GM12878 (cell line): ENCODE results near the gene SENP1. TPM values are rescaled to one million over a fixed set of nuclear protein-coding genes. Genes with fewer than 3 reads are reported as not detected.

ENCODE experiments used
- ATAC-seq: fragments of 200-7000 bp; cut with Tn5 transposase; 3 replicates; pipeline ENCODE4 v1.9.1; 2020; ENCODE audit warnings: mild to moderate bottlenecking, moderate library complexity
- BruUV-seq: library from RNA; stranded (reverse); fragments of 400-500 nt; replicated peaks from 2 replicates; lab custom pipeline; 2021; lab: Mats Ljungman, UMichigan
- CTCF ChIA-PET: fragments of 300-600 bp; sonication (Branson Sonifier 250); formaldehyde crosslinking; extraction: SDS; loops from one replicate; lab custom pipeline; 2021; ENCODE audit warnings: inconsistent platforms; lab: Yijun Ruan, JAX
- POLR2A ChIA-PET: fragments of 350-600 bp; formaldehyde crosslinking; extraction: SDS; loops from one replicate; lab custom pipeline; 2021; ENCODE audit warnings: inconsistent platforms; lab: Charles Lee
- RAD21 ChIA-PET: fragments of 300-600 bp; sonication (Branson Sonifier 250); formaldehyde crosslinking; loops from one replicate; lab custom pipeline; 2023; ENCODE audit warnings: antibody characterized with exemption; ENCODE audit not compliant: unreplicated experiment; lab: Charles Lee
- SMC1A ChIA-PET: fragments of 300-600 bp; sonication (Branson Sonifier 250); formaldehyde crosslinking; loops from one replicate; lab custom pipeline; 2023; ENCODE audit not compliant: unreplicated experiment, uncharacterized antibody; lab: Charles Lee
- DNase-seq: peaks from one replicate; pipeline ENCODE4 v3.0.0-alpha.2; 2011; ENCODE audit warnings: low read depth, low spot score
- FAIRE-seq: peaks from 3 replicates; lab custom pipeline; 2011; peaks lifted over from hg19 to GRCh38; lab: Jason Lieb, UNC
- H2AFZ ChIP-seq: 2 replicates; pipeline ENCODE4 v1.6.0; 2011; ENCODE audit warnings: low read depth, low read length, control low read depth; ENCODE audit not compliant: control insufficient read depth
- H3K27ac ChIP-seq: 2 replicates; pipeline ENCODE4 v1.5.1; 2011; ENCODE audit warnings: control low read depth; ENCODE audit not compliant: control insufficient read depth, insufficient read depth
- H3K27me3 ChIP-seq, 2 experiments: replicated peaks in 1 of 2; 2 replicates each; pipeline versions ENCODE4 v1.6.0 to v1.6.1; 2011; ENCODE audit warnings: low read length in 1 of 2; ENCODE audit not compliant: control insufficient read depth in 2 of 2, insufficient read depth in 2 of 2
- H3K36me3 ChIP-seq, 2 experiments: 2 replicates each; pipeline ENCODE4 v1.5.1; 2011; ENCODE audit warnings: low read length in 1 of 2; ENCODE audit not compliant: control insufficient read depth in 2 of 2, insufficient read depth in 2 of 2
- H3K4me1 ChIP-seq: 2 replicates; pipeline ENCODE4 v1.6.1; 2011; ENCODE audit warnings: mild to moderate bottlenecking, low read length, moderate library complexity, mixed read lengths; ENCODE audit not compliant: control insufficient read depth, insufficient read depth
- H3K4me2 ChIP-seq: 2 replicates; pipeline ENCODE4 v1.6.0; 2011; ENCODE audit warnings: control low read depth; ENCODE audit not compliant: control insufficient read depth, insufficient read depth
- H3K4me3 ChIP-seq: fragments of 200-600 bp; sonication (generic); 2 replicates; pipeline ENCODE4 v1.5.1; 2016
- H3K79me2 ChIP-seq: 2 replicates; pipeline ENCODE4 v1.6.0; 2011; ENCODE audit warnings: low read length; ENCODE audit not compliant: control insufficient read depth, insufficient read depth
- H3K9ac ChIP-seq: 2 replicates; pipeline ENCODE4 v1.8.0; 2011; ENCODE audit warnings: low read length, control low read depth, mixed read lengths; ENCODE audit not compliant: control insufficient read depth, insufficient read depth
- H3K9me3 ChIP-seq: replicated peaks from 3 replicates; pipeline ENCODE4 v1.5.1; 2011; ENCODE audit warnings: mild to moderate bottlenecking, low read length; ENCODE audit not compliant: control insufficient read depth, insufficient read depth
- H4K20me1 ChIP-seq: 2 replicates; pipeline ENCODE4 v1.6.0; 2011; ENCODE audit not compliant: control insufficient read depth, insufficient read depth
- CHD2 ChIP-seq: IDR thresholded peaks from 2 replicates; pipeline ENCODE4 v1.6.1; 2011; ENCODE audit warnings: low read depth, low read length, improper control_type of control experiment, borderline replicate concordance
- GATAD2B ChIP-seq: fragments of 450-650 bp; conservative IDR thresholded peaks from 2 replicates; pipeline ENCODE4 v1.6.1; 2017; ENCODE audit warnings: low read depth, mild to moderate bottlenecking, moderate library complexity
- IRF4 ChIP-seq: IDR thresholded peaks from 2 replicates; pipeline ENCODE4 v1.6.1; 2011; ENCODE audit warnings: low read depth, low read length
- KAT2A ChIP-seq: conservative IDR thresholded peaks from 2 replicates; pipeline ENCODE4 v1.6.1; 2011; ENCODE audit warnings: low read depth, low read length; ENCODE audit not compliant: control insufficient read depth
- MAX ChIP-seq: IDR thresholded peaks from 2 replicates; pipeline ENCODE4 v1.6.1; 2012; ENCODE audit warnings: low read depth, low read length, improper control_type of control experiment
- PAX5 ChIP-seq: IDR thresholded peaks from 2 replicates; pipeline ENCODE4 v1.6.1; 2011; ENCODE audit warnings: low read depth, low read length, borderline replicate concordance
- WRNIP1 ChIP-seq: IDR thresholded peaks from 2 replicates; pipeline ENCODE4 v1.6.1; 2011; ENCODE audit warnings: low read depth, low read length, improper control_type of control experiment, borderline replicate concordance
- ZBTB4 ChIP-seq: fragments of 450-650 bp; formaldehyde crosslinking; IDR thresholded peaks from 2 replicates; pipeline ENCODE4 v1.4.0; 2022; ENCODE audit warnings: mild to moderate bottlenecking, moderate library complexity
- ZSCAN29 ChIP-seq: fragments of 450-650 bp; IDR thresholded peaks from 2 replicates; pipeline ENCODE4 v1.6.1; 2017; ENCODE audit warnings: mild to moderate bottlenecking, moderate library complexity
- WGBS: methylation state at CpG from one replicate; pipeline ENCODE4 v1.1.6; 2016; ENCODE audit warnings: low lambda C conversion rate; ENCODE audit not compliant: insufficient replicate concordance, insufficient coverage; ENCODE audit errors: missing lambda C conversion rate; 5-methylcytosine and 5-hydroxymethylcytosine counted together
- in situ Hi-C: fragments of 300-500 bp; cut with MboI; formaldehyde crosslinking; loops from 9 replicates; pipeline ENCODE4 v1.14.3; 2018; ENCODE audit warnings: mixed read lengths
- intact Hi-C: fragments of 100-400 bp; cut with micrococcal nuclease; formaldehyde crosslinking; loops from one replicate; pipeline ENCODE4 v1.14.2; 2022; ENCODE audit not compliant: unreplicated experiment
- polyA plus RNA-seq, 11 experiments: library from polyadenylated mRNA; depleted of rRNA in 4 of 11; unstranded in 6 of 11; stranded (reverse) in 5 of 11; fragments of >200 nt; fragmentation: Nextera tagmentation in 4 of 11; fragmentation: Illumina TruSeq in 1 of 11; extraction: Ambion mirVana in 4 of 11; extraction: Trizol in 1 of 11; gene quantifications; 1 replicate in 1 of 11; 2 replicates in 10 of 11; pipeline versions ENCODE4 v1.2.1 to v1.2.3, GENCODE V29; 2011 to 2016; ENCODE audit warnings: inconsistent platforms in 2 of 11, missing spikeins in 2 of 11, low read depth in 1 of 11
- total RNA-seq, 4 experiments: library from RNA; depleted of rRNA in 3 of 4; stranded (reverse); fragments of >200 nt in 3 of 4; fragmentation: Illumina TruSeq in 1 of 4; extraction: Trizol in 1 of 4; gene quantifications; 2 replicates each; pipeline versions ENCODE4 v1.2.1 to v1.2.3, GENCODE V29; 2013 to 2021
- TF ChIP-seq, protein P1 (sequence below): fragments of 450-650 bp; IDR thresholded peaks from 2 replicates; pipeline ENCODE4 v1.6.1; 2018; ENCODE audit warnings: borderline replicate concordance, mild to moderate bottlenecking; ENCODE audit not compliant: partially characterized antibody

The SENP1 gene
- total and polyA plus RNA-seq, 10 of the 15 experiments (the other 5 are each of a cell fraction or from before 2014, with no cell fraction given), result 8.1 to 52.4 (median 26.1) TPM

GRCh38 chr12:48080821-48081220 lies 25.1 kb downstream of the SENP1 start:
- SMC1A ChIA-PET, result interaction anchor here (0.7 kb wide), 1 partner anchor 10 kb away, joined by 3 read pairs; no protein-coding TSS in a partner anchor
- Histone ChIP-seq H3K4me2 (no peak overlapping the region), H3K9me3 (no peaks in the 10 kb centered on the region), H3K9ac (no peak overlapping the region), H3K27me3 (no peaks in the 10 kb centered on the region; a peak in 1 of 4 replicates), H3K36me3 (peaks cover 6 to 23% of the 10 kb centered on the region in 2 experiments), H3K4me3 (no peak overlapping the region), H3K4me1 (no peaks in the 10 kb centered on the region; the same call in 1 of the 2 replicates), H3K27ac (no peak overlapping the region), H4K20me1 (no peaks in the 10 kb centered on the region), H3K79me2 (no peaks in the 10 kb centered on the region), H2AFZ (no peak overlapping the region)
- no TSS peak for BruUV-seq
- CTCF ChIA-PET, result no interaction called here
- RAD21 ChIA-PET, result interaction anchor here (0.8 kb wide), 1 partner anchor 20 kb away, joined by 3 read pairs; no protein-coding TSS in a partner anchor
- no peak for TF ChIP-seq MAX
- no peak for TF ChIP-seq PAX5
- no peak for TF ChIP-seq WRNIP1
- no peak for TF ChIP-seq CHD2
- no peak for TF ChIP-seq ZBTB4 (CRISPR knock-in tag)
- no peak for TF ChIP-seq GATAD2B
- TF ChIP-seq IRF4, result no peak
- no peak for TF ChIP-seq ZSCAN29
- TF ChIP-seq, protein P1, sequence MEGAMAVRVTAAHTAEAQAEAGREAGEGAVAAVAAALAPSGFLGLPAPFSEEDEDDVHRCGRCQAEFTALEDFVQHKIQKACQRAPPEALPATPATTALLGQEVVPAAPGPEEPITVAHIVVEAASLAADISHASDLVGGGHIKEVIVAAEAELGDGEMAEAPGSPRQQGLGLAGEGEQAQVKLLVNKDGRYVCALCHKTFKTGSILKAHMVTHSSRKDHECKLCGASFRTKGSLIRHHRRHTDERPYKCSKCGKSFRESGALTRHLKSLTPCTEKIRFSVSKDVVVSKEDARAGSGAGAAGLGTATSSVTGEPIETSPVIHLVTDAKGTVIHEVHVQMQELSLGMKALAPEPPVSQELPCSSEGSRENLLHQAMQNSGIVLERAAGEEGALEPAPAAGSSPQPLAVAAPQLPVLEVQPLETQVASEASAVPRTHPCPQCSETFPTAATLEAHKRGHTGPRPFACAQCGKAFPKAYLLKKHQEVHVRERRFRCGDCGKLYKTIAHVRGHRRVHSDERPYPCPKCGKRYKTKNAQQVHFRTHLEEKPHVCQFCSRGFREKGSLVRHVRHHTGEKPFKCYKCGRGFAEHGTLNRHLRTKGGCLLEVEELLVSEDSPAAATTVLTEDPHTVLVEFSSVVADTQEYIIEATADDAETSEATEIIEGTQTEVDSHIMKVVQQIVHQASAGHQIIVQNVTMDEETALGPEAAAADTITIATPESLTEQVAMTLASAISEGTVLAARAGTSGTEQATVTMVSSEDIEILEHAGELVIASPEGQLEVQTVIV, result no peak
- TF ChIP-seq KAT2A, result no peak
- FAIRE-seq (no peak), DNase-seq (no peak), ATAC-seq (no peak)
- in situ Hi-C loops, result no loop called here
- intact Hi-C loops, result loop anchor here (5.0 kb wide), 1 partner anchor 119 kb away; the partner anchor contains the start of gene TMEM106C
- 94% methylated on average over 3 of the region's 3 CpGs for WGBS
- POLR2A ChIA-PET, result no interaction called here
